Endothelial cell of umbilical vein (primary cell): ENCODE measurements around the gene KCNMB4. TPM values are rescaled to one million over a fixed set of nuclear protein-coding genes. Genes with fewer than 3 reads are reported as not detected.

Source experiments
- BruUV-seq: library from RNA; stranded (reverse); fragments of 400-500 nt; replicated peaks from 2 replicates; lab custom pipeline; 2021; lab: Mats Ljungman, UMichigan
- CTCF ChIA-PET: fragments of 300-600, 350-600 bp; sonication (Branson Sonifier 250); formaldehyde crosslinking; loops from one replicate; lab custom pipeline; 2021; ENCODE audit warnings: antibody characterized with exemption, inconsistent platforms; lab: Charles Lee
- POLR2A ChIA-PET: fragments of 300-600, 350-600 bp; sonication (Branson Sonifier 250); formaldehyde crosslinking; loops from one replicate; lab custom pipeline; 2021; ENCODE audit warnings: antibody characterized with exemption, inconsistent platforms; lab: Charles Lee
- DNase-seq: peaks from one replicate; pipeline ENCODE4 v3.0.0-alpha.2; 2011; ENCODE audit warnings: low read depth, low spot score
- FAIRE-seq: peaks from 2 replicates; lab custom pipeline; 2011; peaks lifted over from hg19 to GRCh38; lab: Jason Lieb, UNC
- H2AFZ ChIP-seq: 2 replicates; pipeline ENCODE4 v1.6.0; 2012; ENCODE audit warnings: low read depth, low read length, control low read depth, inconsistent platforms
- H3K27ac ChIP-seq: 2 replicates; pipeline ENCODE4 v1.5.1; 2011; ENCODE audit warnings: low read depth, mild to moderate bottlenecking, control low read depth, low read length, moderate library complexity; ENCODE audit not compliant: insufficient read depth
- H3K27me3 ChIP-seq, 2 experiments: 2 replicates each; pipeline versions ENCODE4 v1.6.0 to v1.6.1; 2011; ENCODE audit warnings: low read length in 2 of 2, mixed read lengths in 1 of 2; ENCODE audit not compliant: control insufficient read depth in 2 of 2, insufficient read depth in 2 of 2
- H3K36me3 ChIP-seq, 2 experiments: 2 replicates in 1 of 2; 3 replicates in 1 of 2; pipeline ENCODE4 v1.5.1; 2011; ENCODE audit warnings: low read length in 2 of 2, mild to moderate bottlenecking in 1 of 2, moderate library complexity in 1 of 2; ENCODE audit not compliant: control insufficient read depth in 2 of 2, insufficient read depth in 2 of 2; ENCODE audit errors: extremely low read depth in 1 of 2
- H3K4me1 ChIP-seq: 3 replicates; pipeline ENCODE4 v1.5.1; 2011; ENCODE audit warnings: mild to moderate bottlenecking, low read length; ENCODE audit not compliant: control insufficient read depth, insufficient read depth; ENCODE audit errors: extremely low read depth
- H3K4me2 ChIP-seq: 2 replicates; pipeline ENCODE4 v1.6.1; 2011; ENCODE audit warnings: low read length, control low read depth, mixed read lengths; ENCODE audit not compliant: insufficient read depth
- H3K4me3 ChIP-seq, 3 experiments: fragments of 200-600 bp in 1 of 3; sonication (generic), shearing (Covaris generic) in 1 of 3; replicated peaks in 1 of 3; 2 replicates each; pipeline ENCODE4 v1.5.1; 2011 to 2016; ENCODE audit warnings: control low read depth in 3 of 3, low read length in 3 of 3, mild to moderate bottlenecking in 2 of 3, inconsistent platforms in 1 of 3, low read depth in 1 of 3, moderate library complexity in 1 of 3; ENCODE audit not compliant: insufficient read depth in 1 of 3
- H3K79me2 ChIP-seq: 2 replicates; pipeline ENCODE4 v1.6.0; 2012; ENCODE audit warnings: low read length, inconsistent platforms; ENCODE audit not compliant: control insufficient read depth, insufficient read depth
- H3K9ac ChIP-seq: replicated peaks from 2 replicates; pipeline ENCODE3; 2011; ENCODE audit warnings: low read length, control low read depth; ENCODE audit not compliant: insufficient read depth; ENCODE audit errors: extremely low read depth
- H3K9me1 ChIP-seq: replicated peaks from 3 replicates; pipeline ENCODE4 v1.6.0; 2011; ENCODE audit warnings: mild to moderate bottlenecking, low read length; ENCODE audit not compliant: control insufficient read depth, insufficient read depth; ENCODE audit errors: extremely low read depth
- H3K9me3 ChIP-seq: replicated peaks from 2 replicates; pipeline ENCODE4 v1.5.1; 2012; ENCODE audit warnings: low read length, inconsistent platforms; ENCODE audit not compliant: control insufficient read depth, insufficient read depth
- H4K20me1 ChIP-seq: replicated peaks from 2 replicates; pipeline ENCODE3; 2011; ENCODE audit warnings: mild to moderate bottlenecking, low read length; ENCODE audit not compliant: control insufficient read depth, insufficient read depth; ENCODE audit errors: extremely low read depth
- EZH2 ChIP-seq: IDR thresholded peaks from 2 replicates; pipeline ENCODE4 v1.6.1; 2012; ENCODE audit warnings: borderline replicate concordance, low read depth, mild to moderate bottlenecking, moderate library complexity, low read length, inconsistent platforms; ENCODE audit not compliant: severe bottlenecking
- FOS ChIP-seq: IDR thresholded peaks from 2 replicates; pipeline ENCODE4 v1.6.1; 2011; ENCODE audit warnings: mild to moderate bottlenecking, low read length, moderate library complexity, borderline replicate concordance; ENCODE audit not compliant: insufficient read depth
- GATA2 ChIP-seq: IDR thresholded peaks from 2 replicates; pipeline ENCODE4 v1.7.0; 2011; ENCODE audit warnings: low read depth, mild to moderate bottlenecking, moderate library complexity, mixed read lengths, low read length; ENCODE audit not compliant: insufficient read length, insufficient read depth
- JUN ChIP-seq: IDR thresholded peaks from 2 replicates; pipeline ENCODE4 v1.6.1; 2011; ENCODE audit warnings: borderline replicate concordance, low read depth; ENCODE audit not compliant: insufficient read length, insufficient read depth
- MYC ChIP-seq: IDR thresholded peaks from one replicate; pipeline ENCODE4 v1.6.1; 2011; ENCODE audit warnings: mild to moderate bottlenecking, low read depth, low read length
- POLR2A ChIP-seq: IDR thresholded peaks from 2 replicates; pipeline ENCODE4 v1.6.1; 2012; ENCODE audit warnings: low read depth, mild to moderate bottlenecking, control low read depth, low read length
- POLR2AphosphoS5 ChIP-seq: IDR thresholded peaks from 2 replicates; pipeline ENCODE4 v1.6.1; 2012; ENCODE audit warnings: low read depth, mild to moderate bottlenecking, control low read depth, low read length, moderate library complexity; ENCODE audit not compliant: insufficient read depth
- dilution Hi-C: fragments of 300-500 bp; cut with MboI; formaldehyde crosslinking; loops from one replicate; pipeline ENCODE4 v1.15.0; 2019; ENCODE audit warnings: low sequenced_read_pairs; ENCODE audit not compliant: extremely low pct_ligation_motif_present
- intact Hi-C: fragments of 100-400 bp; cut with micrococcal nuclease; formaldehyde crosslinking; loops from one replicate; pipeline ENCODE4 v1.10.0; 2022
- polyA plus RNA-seq, 4 experiments: library from polyadenylated mRNA; depleted of rRNA in 3 of 4; stranded (reverse) in 3 of 4; unstranded in 1 of 4; fragments of >200 nt; gene quantifications; 2 replicates each; pipeline versions ENCODE4 v1.2.1 to v1.2.3, GENCODE V29; 2011 to 2012; ENCODE audit warnings: missing spikeins in 1 of 4
- total RNA-seq: library from RNA; stranded (reverse); gene quantifications from 2 replicates; pipeline ENCODE4 v1.2.3, GENCODE V29; 2021
- TF ChIP-seq, protein P1 (sequence below), 2 donors: IDR thresholded peaks; 1 replicate in 1 of 2; 2 replicates in 1 of 2; pipeline ENCODE4 v1.5.1; 2011; ENCODE audit warnings: low read length in 2 of 2, mild to moderate bottlenecking in 2 of 2, moderate library complexity in 2 of 2, control low read depth in 1 of 2, inconsistent platforms in 1 of 2, low read depth in 1 of 2; ENCODE audit not compliant: insufficient read depth in 1 of 2; ENCODE audit errors: extremely low read depth in 1 of 2
- TF ChIP-seq, protein P2 (sequence below): IDR thresholded peaks from 2 replicates; pipeline ENCODE4 v1.6.1; 2011; ENCODE audit not compliant: insufficient read depth, insufficient read length

Gene KCNMB4
- total and polyA plus RNA-seq, 2 donors (not counting 3 experiments of a cell fraction or from before 2014, with no cell fraction given), result 0.97 to 2.0 TPM

DNA sequence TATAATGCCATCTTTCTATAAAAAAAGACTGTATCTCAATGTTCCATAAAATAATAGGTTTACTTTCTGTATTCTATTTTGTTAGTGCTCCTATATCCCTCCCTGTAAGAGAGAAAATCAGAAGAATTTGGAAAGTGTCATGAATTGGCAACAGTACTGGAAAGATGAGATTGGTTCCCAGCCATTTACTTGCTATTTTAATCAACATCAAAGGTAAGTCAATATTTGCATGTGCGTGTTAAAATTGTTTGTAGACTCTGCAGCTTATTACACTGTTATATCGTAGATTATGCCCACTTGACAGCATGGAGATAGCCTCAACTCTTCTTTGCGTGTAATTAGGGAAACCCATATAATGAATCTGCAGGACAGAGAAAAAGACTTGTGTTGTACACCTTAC lies 34.0 kb downstream of the KCNMB4 start:
- TF ChIP-seq POLR2A, result no peak
- TF ChIP-seq, protein P1, sequence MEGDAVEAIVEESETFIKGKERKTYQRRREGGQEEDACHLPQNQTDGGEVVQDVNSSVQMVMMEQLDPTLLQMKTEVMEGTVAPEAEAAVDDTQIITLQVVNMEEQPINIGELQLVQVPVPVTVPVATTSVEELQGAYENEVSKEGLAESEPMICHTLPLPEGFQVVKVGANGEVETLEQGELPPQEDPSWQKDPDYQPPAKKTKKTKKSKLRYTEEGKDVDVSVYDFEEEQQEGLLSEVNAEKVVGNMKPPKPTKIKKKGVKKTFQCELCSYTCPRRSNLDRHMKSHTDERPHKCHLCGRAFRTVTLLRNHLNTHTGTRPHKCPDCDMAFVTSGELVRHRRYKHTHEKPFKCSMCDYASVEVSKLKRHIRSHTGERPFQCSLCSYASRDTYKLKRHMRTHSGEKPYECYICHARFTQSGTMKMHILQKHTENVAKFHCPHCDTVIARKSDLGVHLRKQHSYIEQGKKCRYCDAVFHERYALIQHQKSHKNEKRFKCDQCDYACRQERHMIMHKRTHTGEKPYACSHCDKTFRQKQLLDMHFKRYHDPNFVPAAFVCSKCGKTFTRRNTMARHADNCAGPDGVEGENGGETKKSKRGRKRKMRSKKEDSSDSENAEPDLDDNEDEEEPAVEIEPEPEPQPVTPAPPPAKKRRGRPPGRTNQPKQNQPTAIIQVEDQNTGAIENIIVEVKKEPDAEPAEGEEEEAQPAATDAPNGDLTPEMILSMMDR (IDR thresholded peaks at IDR 0.05; ENCODE audit: extremely low read depth in 1 of 2, insufficient read depth in 1 of 2, low read depth in 1 of 2, low read length in 2 of 2), result no peak
- TF ChIP-seq EZH2, result no peak
- TF ChIP-seq POLR2AphosphoS5, result no peak
- TF ChIP-seq, protein P2, sequence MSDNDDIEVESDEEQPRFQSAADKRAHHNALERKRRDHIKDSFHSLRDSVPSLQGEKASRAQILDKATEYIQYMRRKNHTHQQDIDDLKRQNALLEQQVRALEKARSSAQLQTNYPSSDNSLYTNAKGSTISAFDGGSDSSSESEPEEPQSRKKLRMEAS, result no peak
- TF ChIP-seq JUN, result no peak
- no peak for TF ChIP-seq MYC
- TF ChIP-seq FOS, result no peak
- TF ChIP-seq GATA2, result no peak
- Histone ChIP-seq H3K4me3 (no peak overlapping the region), H3K9me1 (no peaks in the 10 kb centered on the region), H3K79me2 (no peaks in the 10 kb centered on the region), H3K27ac (no peak overlapping the region), H4K20me1 (no peaks in the 10 kb centered on the region), H3K36me3 (no peaks in the 10 kb centered on the region), H3K9ac (no peak overlapping the region), H3K27me3 (peaks cover 2 to 4% of the 10 kb centered on the region in 2 experiments), H3K9me3 (no peaks in the 10 kb centered on the region), H3K4me1 (no peaks in the 10 kb centered on the region), H2AFZ (no peak overlapping the region), H3K4me2 (no peak overlapping the region)
- BruUV-seq, result no TSS peak
- DNase-seq (no peak), FAIRE-seq (no peak)
- dilution Hi-C loops (no loop called here), intact Hi-C loops (loop anchor here (5.0 kb wide), 1 partner anchor 332 kb away; no protein-coding TSS in a partner anchor)
- POLR2A ChIA-PET, result no interaction called here
- CTCF ChIA-PET, result no interaction called here
